ENCODE results near the gene GP9. TPM values are rescaled to one million over a fixed set of nuclear protein-coding genes. Genes with fewer than 3 reads are reported as not detected.

The GP9 gene
- not detected for total RNA-seq

GRCh38 chr3:129060276-129061022 lies at the start of gene GP9:
Gene GP9 (plus strand): TSS chr3:129060779. CDS start chr3:129061740, 961 bp downstream.

Other genes with a start within 250 kb of the GP9 start
- 49.1 TPM for gene ACAD9, start 181.2 kb upstream of the GP9 start, total RNA-seq
- gene CFAP92, start 66.7 kb upstream of the GP9 start, total RNA-seq: 1.6 TPM
- 0.94 TPM for gene EFCC1, start 59.5 kb upstream of the GP9 start, total RNA-seq
- gene RAB43, start 61.0 kb downstream of the GP9 start, total RNA-seq: 2.8 TPM
- gene ISY1, start 100.3 kb downstream of the GP9 start, total RNA-seq: 8.5 TPM
- 164 TPM for gene CNBP, start 123.1 kb downstream of the GP9 start, total RNA-seq
- gene COPG1, start 188.8 kb downstream of the GP9 start, total RNA-seq: 135 TPM
- 16.6 TPM for gene HMCES, start 218.1 kb downstream of the GP9 start, total RNA-seq